ENCODE results near the gene CPNE1.

DNA sequence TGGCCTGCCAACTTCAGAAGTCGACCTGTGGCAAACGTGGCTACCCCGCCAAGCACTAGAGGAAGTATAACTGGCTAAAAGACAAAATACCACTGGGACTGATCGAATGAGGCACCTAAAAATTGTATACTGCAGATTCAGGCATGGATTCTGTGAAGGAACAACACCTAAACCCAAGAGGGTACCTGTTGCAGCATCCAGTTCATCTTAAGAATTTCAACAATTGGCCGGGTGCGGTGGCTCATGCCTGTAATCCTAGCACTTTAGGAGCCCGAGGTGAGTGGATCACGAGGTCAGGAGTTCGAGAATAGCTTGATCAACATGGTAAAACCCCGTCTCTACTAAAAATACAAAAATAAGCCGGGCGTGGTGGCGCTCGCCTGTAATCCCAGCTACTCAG is 76.3 kb downstream of the CPNE1 start:
- TF ChIP-seq CTCF (IDR thresholded peaks at IDR 0.05): no peak
- TF ChIP-seq POLR2A (IDR thresholded peaks at IDR 0.05): no peak
